H1 (cell line): ENCODE measurements around the gene ANXA9. TPM values are rescaled to one million over a fixed set of nuclear protein-coding genes. Genes with fewer than 3 reads are reported as not detected.

Source experiments
- BCL11A ChIP-seq, 2 experiments: IDR thresholded peaks; one replicate each; pipeline ENCODE4 v1.6.1; 2011; ENCODE audit warnings: low read depth in 2 of 2, low read length in 2 of 2, mild to moderate bottlenecking in 2 of 2
- HDAC2 ChIP-seq, 2 experiments: fragments of 300-600 bp in 1 of 2; sonication (generic) in 1 of 2; IDR thresholded peaks; 2 replicates each; pipeline ENCODE4 v1.6.1; 2011 to 2012; ENCODE audit warnings: low read depth in 2 of 2, low read length in 2 of 2, mild to moderate bottlenecking in 2 of 2, moderate library complexity in 2 of 2, borderline replicate concordance in 1 of 2, inconsistent platforms in 1 of 2
- SUZ12 ChIP-seq: fragments of 200-600 bp; sonication (generic); IDR thresholded peaks from 2 replicates; pipeline ENCODE4 v1.6.1; 2012; ENCODE audit warnings: mild to moderate bottlenecking, inconsistent platforms, low read length, moderate library complexity, mixed read lengths
- polyA plus RNA-seq, 7 experiments: library from polyadenylated mRNA; depleted of rRNA in 3 of 7; stranded (reverse) in 5 of 7; unstranded in 2 of 7; fragments of >200 nt in 5 of 7; fragments of 200-250 nt in 2 of 7; gene quantifications; 1 replicate in 5 of 7; 2 replicates in 1 of 7; 4 replicates in 1 of 7; pipeline versions ENCODE4 v1.2.1 to v1.2.3, GENCODE V29; 2011 to 2013; ENCODE audit warnings: missing spikeins in 2 of 7, mixed read lengths in 2 of 7
- total RNA-seq: library from RNA; stranded (reverse); fragmentation: NEBNext Ultra II Directional; extraction: Animal tissue kit (Norgen Biotek cat#: 25700); gene quantifications from 2 replicates; pipeline ENCODE4 v1.2.1, GENCODE V29; 2021
- TF ChIP-seq, protein P1 (sequence below), 3 experiments: IDR thresholded peaks; 1 replicate in 2 of 3; 2 replicates in 1 of 3; pipeline versions ENCODE4 v1.5.1 to v1.6.1; 2011; ENCODE audit warnings: low read length in 3 of 3, mild to moderate bottlenecking in 3 of 3, inconsistent platforms in 2 of 3, low read depth in 1 of 3, moderate library complexity in 1 of 3; ENCODE audit not compliant: insufficient read depth in 1 of 3; ENCODE audit errors: control extremely low read depth in 1 of 3
- TF ChIP-seq, protein P2 (sequence below): IDR thresholded peaks from 2 replicates; pipeline ENCODE4 v1.6.1; 2012; ENCODE audit warnings: inconsistent platforms
- TF ChIP-seq, protein P3 (sequence below): IDR thresholded peaks from 2 replicates; pipeline ENCODE4 v1.6.1; 2011; ENCODE audit warnings: low read depth, mild to moderate bottlenecking, low read length; ENCODE audit not compliant: insufficient read depth

The ANXA9 gene
- total and polyA plus RNA-seq, 2 of the 8 experiments (the other 6 are each of a cell fraction or from before 2014, with no cell fraction given) = 1.8 to 3.5 TPM

DNA sequence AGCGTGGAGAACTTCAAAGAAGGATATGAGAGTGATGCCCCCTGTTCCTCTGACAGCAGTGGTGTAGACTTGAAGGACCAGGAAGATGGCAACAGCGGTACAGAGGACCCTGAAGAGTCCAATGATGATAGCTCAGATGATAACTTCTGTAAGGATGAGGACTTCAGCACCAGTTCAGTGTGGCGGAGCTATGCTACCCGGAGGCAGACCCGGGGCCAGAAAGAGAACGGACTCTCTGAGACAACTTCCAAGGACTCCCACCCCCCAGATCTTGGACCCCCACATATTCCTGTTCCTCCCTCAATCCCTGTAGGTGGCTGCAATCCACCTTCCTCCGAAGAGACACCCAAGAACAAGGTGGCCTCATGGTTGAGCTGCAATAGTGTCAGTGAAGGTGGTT is 21.4 kb upstream of the ANXA9 start (continued):
- TF ChIP-seq, protein P1, sequence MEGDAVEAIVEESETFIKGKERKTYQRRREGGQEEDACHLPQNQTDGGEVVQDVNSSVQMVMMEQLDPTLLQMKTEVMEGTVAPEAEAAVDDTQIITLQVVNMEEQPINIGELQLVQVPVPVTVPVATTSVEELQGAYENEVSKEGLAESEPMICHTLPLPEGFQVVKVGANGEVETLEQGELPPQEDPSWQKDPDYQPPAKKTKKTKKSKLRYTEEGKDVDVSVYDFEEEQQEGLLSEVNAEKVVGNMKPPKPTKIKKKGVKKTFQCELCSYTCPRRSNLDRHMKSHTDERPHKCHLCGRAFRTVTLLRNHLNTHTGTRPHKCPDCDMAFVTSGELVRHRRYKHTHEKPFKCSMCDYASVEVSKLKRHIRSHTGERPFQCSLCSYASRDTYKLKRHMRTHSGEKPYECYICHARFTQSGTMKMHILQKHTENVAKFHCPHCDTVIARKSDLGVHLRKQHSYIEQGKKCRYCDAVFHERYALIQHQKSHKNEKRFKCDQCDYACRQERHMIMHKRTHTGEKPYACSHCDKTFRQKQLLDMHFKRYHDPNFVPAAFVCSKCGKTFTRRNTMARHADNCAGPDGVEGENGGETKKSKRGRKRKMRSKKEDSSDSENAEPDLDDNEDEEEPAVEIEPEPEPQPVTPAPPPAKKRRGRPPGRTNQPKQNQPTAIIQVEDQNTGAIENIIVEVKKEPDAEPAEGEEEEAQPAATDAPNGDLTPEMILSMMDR (IDR thresholded peaks at IDR 0.05; ENCODE audit: control extremely low read depth in 1 of 3, insufficient read depth in 1 of 3, low read depth in 1 of 3, low read length in 3 of 3) = no peak
- TF ChIP-seq, protein P2, sequence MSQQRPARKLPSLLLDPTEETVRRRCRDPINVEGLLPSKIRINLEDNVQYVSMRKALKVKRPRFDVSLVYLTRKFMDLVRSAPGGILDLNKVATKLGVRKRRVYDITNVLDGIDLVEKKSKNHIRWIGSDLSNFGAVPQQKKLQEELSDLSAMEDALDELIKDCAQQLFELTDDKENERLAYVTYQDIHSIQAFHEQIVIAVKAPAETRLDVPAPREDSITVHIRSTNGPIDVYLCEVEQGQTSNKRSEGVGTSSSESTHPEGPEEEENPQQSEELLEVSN = no peak
- no peak for TF ChIP-seq BCL11A (IDR thresholded peaks at IDR 0.05; ENCODE audit: low read depth in 2 of 2, low read length in 2 of 2)
- TF ChIP-seq, protein P3, sequence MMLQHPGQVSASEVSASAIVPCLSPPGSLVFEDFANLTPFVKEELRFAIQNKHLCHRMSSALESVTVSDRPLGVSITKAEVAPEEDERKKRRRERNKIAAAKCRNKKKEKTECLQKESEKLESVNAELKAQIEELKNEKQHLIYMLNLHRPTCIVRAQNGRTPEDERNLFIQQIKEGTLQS = no peak
- no peak for TF ChIP-seq HDAC2 (IDR thresholded peaks at IDR 0.05; ENCODE audit: borderline replicate concordance in 1 of 2, low read depth in 2 of 2, low read length in 2 of 2)
- TF ChIP-seq SUZ12 = no peak
- TF ChIP-seq, all 59 proteins: peak for 0
